Naive B cell (primary cell): Measurements from ENCODE around the gene R3HDM1. TPM values are rescaled to one million over a fixed set of nuclear protein-coding genes. Genes with fewer than 3 reads are reported as not detected.
"Not testable (repeated sequence)": the region's sequence is repeated elsewhere in the genome, so short reads cannot be mapped to it uniquely, and the experiment has no call there.

ENCODE experiments used
- ATAC-seq, 2 donors: fragments of 150-1000 bp; cut with Tn5 transposase; 2 replicates each; pipeline ENCODE4 v1.10.0; 2021; ENCODE audit warnings: low read depth in 2 of 2, mild to moderate bottlenecking in 2 of 2, moderate library complexity in 2 of 2
- DNase-seq: peaks from one replicate; pipeline ENCODE4 v3.0.0; 2022
- H3K27ac Mint-ChIP-seq, 6 donors: one replicate each; pipeline ENCODE4 v1.8.0; 2020 to 2022; ENCODE audit warnings: mild to moderate bottlenecking in 6 of 6, mixed read lengths in 6 of 6, moderate library complexity in 5 of 6, inconsistent platforms in 2 of 6
- H3K27me3 Mint-ChIP-seq, 3 donors: one replicate each; pipeline ENCODE4 v1.8.0; 2021 to 2022; ENCODE audit warnings: mixed read lengths in 3 of 3, mild to moderate bottlenecking in 1 of 3
- H3K36me3 Mint-ChIP-seq, 2 donors: one replicate each; pipeline ENCODE4 v1.8.0; 2020 to 2022; ENCODE audit warnings: mixed read lengths in 2 of 2, inconsistent platforms in 1 of 2, mild to moderate bottlenecking in 1 of 2
- H3K4me1 Mint-ChIP-seq, 3 donors: one replicate each; pipeline ENCODE4 v1.8.0; 2020 to 2022; ENCODE audit warnings: mixed read lengths in 3 of 3, inconsistent platforms in 1 of 3, mild to moderate bottlenecking in 1 of 3, moderate library complexity in 1 of 3
- H3K4me3 Mint-ChIP-seq, 8 donors: one replicate each; pipeline ENCODE4 v1.8.0; 2020 to 2022; ENCODE audit warnings: mild to moderate bottlenecking in 8 of 8, mixed read lengths in 8 of 8, moderate library complexity in 8 of 8, inconsistent platforms in 2 of 8
- H3K9me3 Mint-ChIP-seq, 7 donors: one replicate each; pipeline ENCODE4 v1.8.0; 2020 to 2022; ENCODE audit warnings: mixed read lengths in 7 of 7, mild to moderate bottlenecking in 5 of 7, inconsistent platforms in 2 of 7, moderate library complexity in 1 of 7
- polyA plus RNA-seq, 6 donors: library from polyadenylated mRNA; unstranded; fragments of 300-500 nt; fragmentation: Illumina TruSeq; gene quantifications; one replicate each; pipeline ENCODE4 v1.2.3, GENCODE V29; 2021; ENCODE audit warnings: low read depth in 6 of 6

The R3HDM1 gene
- polyA plus RNA-seq, 6 donors from 2014 or later = 11.3 to 29.8 (median 14.7) TPM

- Mint-ChIP-seq H3K36me3 (no peaks in the 10 kb centered on the region), H3K27me3 (no peaks in the 10 kb centered on the region), H3K4me3 (no peak overlapping the region), H3K27ac (no peak overlapping the region), H3K4me1 (peaks cover 12 to 19% (median 18%) of the 10 kb centered on the region in 3 donors), H3K9me3 (peaks cover 0 to 7% (median 1%) of the 10 kb centered on the region in 7 donors)
- ATAC-seq (no peak), DNase-seq (no peak)
These were observed 54.9 kb downstream of the R3HDM1 start for GRCh38 chr2:135586148-135586547.

- Mint-ChIP-seq H3K27me3 (no peaks in the 10 kb centered on the region), H3K4me1 (peaks cover 12 to 19% (median 18%) of the 10 kb centered on the region in 3 donors), H3K27ac (peak overlapping the region in 3 of 6 donors; percentile 2 to 26 (median 9)), H3K36me3 (no peaks in the 10 kb centered on the region), H3K4me3 (no peak overlapping the region), H3K9me3 (peaks cover 0 to 19% (median 15%) of the 10 kb centered on the region in 7 donors)
- no peak for DNase-seq
- no peak for ATAC-seq
These were observed 56.7 kb downstream of the R3HDM1 start for GRCh38 chr2:135587958-135588357.

- peak overlapping the region in 3 of 6 donors; percentile 23 to 66 (median 38) for H3K27ac Mint-ChIP-seq
These were observed 59.5 kb downstream of the R3HDM1 start for GRCh38 chr2:135590619-135591260.

GRCh38 chr2:135600915-135601314 is 69.6 kb downstream of the R3HDM1 start:
- H3K4me3 Mint-ChIP-seq = no peak overlapping the region
- no peak for ATAC-seq
- no peak overlapping the region for H3K27ac Mint-ChIP-seq
- H3K9me3 Mint-ChIP-seq = no peaks in the 10 kb centered on the region
- H3K36me3 Mint-ChIP-seq = peaks cover 4 to 7% of the 10 kb centered on the region in 2 donors
- no peak for DNase-seq
- peaks cover 0 to 6% (median 0%) of the 10 kb centered on the region in 3 donors for H3K4me1 Mint-ChIP-seq
- no peaks in the 10 kb centered on the region for H3K27me3 Mint-ChIP-seq

More at GRCh38 chr2:135590619-135591260, 59.5 kb downstream of the R3HDM1 start:
- H3K36me3 Mint-ChIP-seq = no peaks in the 10 kb centered on the region
- no peaks in the 10 kb centered on the region for H3K27me3 Mint-ChIP-seq
- peaks cover 0 to 22% (median 16%) of the 10 kb centered on the region in 7 donors for H3K9me3 Mint-ChIP-seq
- DNase-seq (no peak), ATAC-seq (no peak)
- no peak overlapping the region for H3K4me3 Mint-ChIP-seq
- H3K4me1 Mint-ChIP-seq = peaks cover 15 to 22% (median 17%) of the 10 kb centered on the region in 3 donors

- no peaks in the 10 kb centered on the region for H3K9me3 Mint-ChIP-seq
- H3K4me3 Mint-ChIP-seq = no peak overlapping the region
- no peak for ATAC-seq
- no peaks in the 10 kb centered on the region for H3K27me3 Mint-ChIP-seq
- no peaks in the 10 kb centered on the region for H3K4me1 Mint-ChIP-seq
- no peak for DNase-seq
- H3K27ac Mint-ChIP-seq = peak overlapping the region in 1 of 6 donors; percentile 51
- H3K36me3 Mint-ChIP-seq = peaks cover 7% of the 10 kb centered on the region in 2 donors
These were observed 72.3 kb downstream of the R3HDM1 start for GRCh38 chr2:135603543-135603942.

GRCh38 chr2:135607561-135607960 is 76.3 kb downstream of the R3HDM1 start:
- H3K27me3 Mint-ChIP-seq = no peaks in the 10 kb centered on the region
- H3K4me3 Mint-ChIP-seq = no peak overlapping the region
- no peak overlapping the region for H3K27ac Mint-ChIP-seq
- ATAC-seq (no peak), DNase-seq (no peak)
- no peaks in the 10 kb centered on the region for H3K9me3 Mint-ChIP-seq
- no peaks in the 10 kb centered on the region for H3K4me1 Mint-ChIP-seq
- peaks cover 7 to 13% of the 10 kb centered on the region in 2 donors for H3K36me3 Mint-ChIP-seq

GRCh38 chr2:135612319-135612718 is 81.0 kb downstream of the R3HDM1 start:
- Mint-ChIP-seq H3K4me3 (no peak overlapping the region), H3K27ac (no peak overlapping the region), H3K27me3 (no peaks in the 10 kb centered on the region), H3K36me3 (peaks cover 0 to 10% of the 10 kb centered on the region in 2 donors), H3K4me1 (peaks cover 0 to 6% (median 0%) of the 10 kb centered on the region in 3 donors), H3K9me3 (no peaks in the 10 kb centered on the region)
- DNase-seq (no peak), ATAC-seq (no peak)

- Mint-ChIP-seq H3K27ac (no peak overlapping the region), H3K9me3 (no peaks in the 10 kb centered on the region), H3K4me1 (peaks cover 0 to 6% (median 0%) of the 10 kb centered on the region in 3 donors), H3K27me3 (no peaks in the 10 kb centered on the region), H3K36me3 (peaks cover 0 to 5% of the 10 kb centered on the region in 2 donors), H3K4me3 (no peak overlapping the region)
- no peak for ATAC-seq
- DNase-seq = no peak
These were observed 84.1 kb downstream of the R3HDM1 start for GRCh38 chr2:135615404-135615803.

GRCh38 chr2:135617501-135618015 is 86.3 kb downstream of the R3HDM1 start:
- DNase-seq (no peak), ATAC-seq (no peak)
- H3K4me3 Mint-ChIP-seq = no peak overlapping the region
- peaks cover 0 to 6% (median 0%) of the 10 kb centered on the region in 3 donors for H3K4me1 Mint-ChIP-seq
- no peak overlapping the region for H3K27ac Mint-ChIP-seq
- no peaks in the 10 kb centered on the region for H3K27me3 Mint-ChIP-seq
- no peaks in the 10 kb centered on the region for H3K9me3 Mint-ChIP-seq
- H3K36me3 Mint-ChIP-seq = peaks cover 0 to 9% of the 10 kb centered on the region in 2 donors

- Mint-ChIP-seq H3K27ac (peak overlapping the region in 1 of 6 donors; percentile 49), H3K9me3 (no peaks in the 10 kb centered on the region), H3K27me3 (no peaks in the 10 kb centered on the region), H3K36me3 (peaks cover 14 to 16% of the 10 kb centered on the region in 2 donors), H3K4me1 (peaks cover 0 to 3% (median 0%) of the 10 kb centered on the region in 3 donors), H3K4me3 (no peak overlapping the region)
- ATAC-seq = no peak
- no peak for DNase-seq
These were observed 88.9 kb downstream of the R3HDM1 start for GRCh38 chr2:135620198-135620597.

- Mint-ChIP-seq H3K36me3 (peaks cover 5 to 16% of the 10 kb centered on the region in 2 donors), H3K27me3 (no peaks in the 10 kb centered on the region), H3K9me3 (no peaks in the 10 kb centered on the region), H3K27ac (no peak overlapping the region), H3K4me1 (no peaks in the 10 kb centered on the region), H3K4me3 (no peak overlapping the region)
- DNase-seq (no peak), ATAC-seq (no peak)
These were observed 98.2 kb downstream of the R3HDM1 start for GRCh38 chr2:135629520-135629919.

- not testable (repeated sequence) for DNase-seq, H3K27ac Mint-ChIP-seq, ATAC-seq, H3K4me3 Mint-ChIP-seq, H3K9me3 Mint-ChIP-seq, H3K27me3 Mint-ChIP-seq, H3K4me1 Mint-ChIP-seq
- H3K36me3 Mint-ChIP-seq = peaks cover 0 to 13% of the 10 kb centered on the region in 2 donors
These were observed 98.8 kb downstream of the R3HDM1 start for GRCh38 chr2:135630034-135630433.

GRCh38 chr2:135630488-135630887 is 99.2 kb downstream of the R3HDM1 start:
- Mint-ChIP-seq H3K27me3 (no peaks in the 10 kb centered on the region), H3K4me3 (no peak overlapping the region), H3K9me3 (no peaks in the 10 kb centered on the region), H3K36me3 (peaks cover 0 to 13% of the 10 kb centered on the region in 2 donors), H3K27ac (no peak overlapping the region), H3K4me1 (no peaks in the 10 kb centered on the region)
- ATAC-seq = no peak
- no peak for DNase-seq

- no peak overlapping the region for H3K4me3 Mint-ChIP-seq
- ATAC-seq = no peak
- H3K4me1 Mint-ChIP-seq = no peaks in the 10 kb centered on the region
- DNase-seq = no peak
- no peaks in the 10 kb centered on the region for H3K9me3 Mint-ChIP-seq
- no peak overlapping the region for H3K27ac Mint-ChIP-seq
- H3K36me3 Mint-ChIP-seq = peaks cover 8 to 33% of the 10 kb centered on the region in 2 donors
- H3K27me3 Mint-ChIP-seq = no peaks in the 10 kb centered on the region
These were observed 102.3 kb downstream of the R3HDM1 start for GRCh38 chr2:135633582-135633981.
